Measurements from ENCODE around the gene GNAI2.
"Not testable (repeated sequence)": the region's sequence is repeated elsewhere in the genome, so short reads cannot be mapped to it uniquely, and the experiment has no call there.

The GNAI2 gene

GRCh38 chr3:50243543-50243895 lies 7.5 kb downstream of the GNAI2 start:
- ATAC-seq = no peak
- no peak for TF ChIP-seq CSRNP3 (CRISPR knock-in tag; IDR thresholded peaks at IDR 0.05)
- no peak for TF ChIP-seq POU6F1 (CRISPR knock-in tag; IDR thresholded peaks at IDR 0.05; ENCODE audit: borderline replicate concordance, low read depth)

GRCh38 chr3:50244813-50245212 lies 8.8 kb downstream of the GNAI2 start:
- ATAC-seq = not testable (repeated sequence)

GRCh38 chr3:50245251-50245745 lies 9.3 kb downstream of the GNAI2 start:
- peak; percentile 12; the same call in 2 of the 3 replicates for ATAC-seq
- TF ChIP-seq ZC3H10 (CRISPR knock-in tag; IDR thresholded peaks at IDR 0.05) (no peak), TCF4 (CRISPR knock-in tag; IDR thresholded peaks at IDR 0.05; ENCODE audit: borderline replicate concordance) (no peak)

GRCh38 chr3:50245831-50246516 lies 10.0 kb downstream of the GNAI2 start:
- TF ChIP-seq BACH2 (CRISPR knock-in tag; IDR thresholded peaks at IDR 0.05; ENCODE audit: borderline replicate concordance) = no peak
- no peak for TF ChIP-seq ZFP3 (CRISPR knock-in tag; IDR thresholded peaks at IDR 0.05)
- no peak for TF ChIP-seq SNAI2 (CRISPR knock-in tag; IDR thresholded peaks at IDR 0.05)
- no peak for TF ChIP-seq ZNF70 (CRISPR knock-in tag; IDR thresholded peaks at IDR 0.05)
- no peak for TF ChIP-seq TSHZ2 (CRISPR knock-in tag; IDR thresholded peaks at IDR 0.05)
- TF ChIP-seq CSRNP3 (CRISPR knock-in tag; IDR thresholded peaks at IDR 0.05) = no peak
- TF ChIP-seq ZNF565 (CRISPR knock-in tag; conservative IDR thresholded peaks at IDR 0.05; ENCODE audit: low read depth) = no peak
- TF ChIP-seq CREB5 (CRISPR knock-in tag; IDR thresholded peaks at IDR 0.05; ENCODE audit: low read depth) = no peak
- no peak for TF ChIP-seq PATZ1 (CRISPR knock-in tag; IDR thresholded peaks at IDR 0.05; ENCODE audit: borderline replicate concordance)
- TF ChIP-seq ZNF8 (CRISPR knock-in tag; IDR thresholded peaks at IDR 0.05) = no peak
- ATAC-seq = peak; percentile 95

- TF ChIP-seq ESRRG (CRISPR knock-in tag; IDR thresholded peaks at IDR 0.05) (no peak), ZFP3 (CRISPR knock-in tag; IDR thresholded peaks at IDR 0.05) (peak; percentile 69), TSHZ2 (CRISPR knock-in tag; IDR thresholded peaks at IDR 0.05) (no peak)
- ATAC-seq = peak; percentile 14
These were observed 10.5 kb downstream of the GNAI2 start for GRCh38 chr3:50246517-50246954.

Measured in SK-N-SH treated with all-trans-retinoic acid at 6 μM for 48 hours (cell line).